ENCODE measurements around the gene FGD4. TPM values are rescaled to one million over a fixed set of nuclear protein-coding genes. Genes with fewer than 3 reads are reported as not detected.

The FGD4 gene
- total and polyA plus RNA-seq, 2 of the 4 experiments (the other 2 are of a cell fraction), result 2.1 to 8.8 TPM

DNA sequence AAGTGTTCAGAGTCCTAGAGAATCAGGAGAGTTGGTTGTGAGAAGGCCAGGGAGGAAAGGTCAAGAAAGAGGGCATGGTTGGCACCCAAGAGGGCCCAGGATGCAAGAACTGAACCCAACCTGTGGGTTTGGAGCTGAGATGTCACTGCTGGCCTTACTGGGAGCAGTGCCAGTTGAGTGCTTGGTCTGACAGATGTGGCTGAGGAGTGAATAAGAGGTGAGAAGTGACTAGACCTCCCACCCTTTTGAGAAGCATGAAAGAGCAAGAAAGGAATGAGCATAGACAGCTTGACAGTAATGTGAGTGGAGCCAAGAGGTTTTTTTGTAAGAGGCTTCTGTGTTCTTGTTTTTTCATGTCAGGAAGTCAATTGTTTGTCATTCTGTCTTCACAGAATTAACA is 95.3 kb downstream of the FGD4 start:
- intact Hi-C loops (cut with micrococcal nuclease) (no loop called here), dilution Hi-C loops (cut with HindIII; ENCODE audit: low sequenced_read_pairs, unreplicated experiment) (no loop called here), in situ Hi-C loops (cut with MboI; ENCODE audit: low sequenced_read_pairs) (no loop called here)
- Histone ChIP-seq H3K23ac (ENCODE audit: low read depth, low read length) (no peak overlapping the region), H3K4me3 (ENCODE audit: insufficient read depth, low read depth, low read length) (no peak overlapping the region), H2AK5ac (ENCODE audit: low read depth, low read length) (no peak overlapping the region), H3K4me1 (ENCODE audit: control insufficient read depth, insufficient read depth, low read length) (no peaks in the 10 kb centered on the region), H4K5ac (ENCODE audit: low read depth, low read length) (no peak overlapping the region), H3K79me1 (ENCODE audit: low read depth in 1 of 2, low read length in 2 of 2) (no peaks in the 10 kb centered on the region), H2BK15ac (ENCODE audit: low read depth, low read length) (no peak overlapping the region), H2AFZ (replicated peaks; ENCODE audit: low read length, poor library complexity) (no peak overlapping the region), H4K8ac (ENCODE audit: low read depth in 2 of 2, low read length in 2 of 2) (no peak overlapping the region), H3K9me1 (ENCODE audit: insufficient read depth, low read length) (no peaks in the 10 kb centered on the region; the same call in 1 of the 2 replicates), H3K14ac (replicated peaks; ENCODE audit: low read depth, low read length) (no peak overlapping the region), H2AK9ac (replicated peaks; ENCODE audit: low read depth, low read length, poor library complexity) (no peak overlapping the region), H2BK120ac (ENCODE audit: low read depth, low read length) (no peak overlapping the region), H3K9me3 (ENCODE audit: control insufficient read depth, insufficient read depth, low read length) (no peaks in the 10 kb centered on the region), H3K4me2 (ENCODE audit: low read depth, low read length) (no peak overlapping the region), H3K36me3 (ENCODE audit: control insufficient read depth, insufficient read depth, low read length) (no peaks in the 10 kb centered on the region), H2BK20ac (ENCODE audit: low read depth, low read length) (no peak overlapping the region), H3K18ac (ENCODE audit: low read depth, low read length) (no peak overlapping the region), H4K91ac (ENCODE audit: insufficient read depth, low read depth, low read length) (no peak overlapping the region), H3K56ac (ENCODE audit: extremely low read depth, insufficient read depth, low read length) (no peak overlapping the region), H3K9ac (ENCODE audit: low read depth, low read length) (no peak overlapping the region), H3K4ac (ENCODE audit: low read depth, low read length) (no peak overlapping the region), H3K27me3 (ENCODE audit: control insufficient read depth, insufficient read depth, low read length) (peaks cover 8% of the 10 kb centered on the region; the same call in 1 of the 2 replicates), H4K20me1 (ENCODE audit: insufficient read depth, low read length) (no peaks in the 10 kb centered on the region), H3K27ac (ENCODE audit: insufficient read depth, low read length) (no peak overlapping the region), H2BK5ac (ENCODE audit: low read depth, low read length, poor library complexity, severe bottlenecking) (no peak overlapping the region)
- no peak for ATAC-seq (ENCODE audit: low read depth)
- no peak for DNase-seq
- no TSS peak for BruUV-seq (replicated peaks)
- POLR2A ChIA-PET (ENCODE audit: unreplicated experiment), result no interaction called here
- TF ChIP-seq FOS (IDR thresholded peaks at IDR 0.05; ENCODE audit: low read depth, low read length), result no peak
- no peak for TF ChIP-seq SMC3 (IDR thresholded peaks at IDR 0.05; ENCODE audit: low read depth, low read length)
- no peak for TF ChIP-seq NFE2L2 (IDR thresholded peaks at IDR 0.05; ENCODE audit: low read depth, low read length)
- TF ChIP-seq, protein P1, sequence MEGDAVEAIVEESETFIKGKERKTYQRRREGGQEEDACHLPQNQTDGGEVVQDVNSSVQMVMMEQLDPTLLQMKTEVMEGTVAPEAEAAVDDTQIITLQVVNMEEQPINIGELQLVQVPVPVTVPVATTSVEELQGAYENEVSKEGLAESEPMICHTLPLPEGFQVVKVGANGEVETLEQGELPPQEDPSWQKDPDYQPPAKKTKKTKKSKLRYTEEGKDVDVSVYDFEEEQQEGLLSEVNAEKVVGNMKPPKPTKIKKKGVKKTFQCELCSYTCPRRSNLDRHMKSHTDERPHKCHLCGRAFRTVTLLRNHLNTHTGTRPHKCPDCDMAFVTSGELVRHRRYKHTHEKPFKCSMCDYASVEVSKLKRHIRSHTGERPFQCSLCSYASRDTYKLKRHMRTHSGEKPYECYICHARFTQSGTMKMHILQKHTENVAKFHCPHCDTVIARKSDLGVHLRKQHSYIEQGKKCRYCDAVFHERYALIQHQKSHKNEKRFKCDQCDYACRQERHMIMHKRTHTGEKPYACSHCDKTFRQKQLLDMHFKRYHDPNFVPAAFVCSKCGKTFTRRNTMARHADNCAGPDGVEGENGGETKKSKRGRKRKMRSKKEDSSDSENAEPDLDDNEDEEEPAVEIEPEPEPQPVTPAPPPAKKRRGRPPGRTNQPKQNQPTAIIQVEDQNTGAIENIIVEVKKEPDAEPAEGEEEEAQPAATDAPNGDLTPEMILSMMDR (conservative IDR thresholded peaks at IDR 0.05; ENCODE audit: low read depth, low read length), result no peak
- TF ChIP-seq CEBPB (IDR thresholded peaks at IDR 0.05; ENCODE audit: low read depth, low read length), result no peak
- TF ChIP-seq USF2 (IDR thresholded peaks at IDR 0.05; ENCODE audit: low read depth, low read length), result no peak
- no peak for TF ChIP-seq MAZ (IDR thresholded peaks at IDR 0.05; ENCODE audit: borderline replicate concordance, low read depth, low read length)
- no peak for TF ChIP-seq MXI1 (IDR thresholded peaks at IDR 0.05; ENCODE audit: borderline replicate concordance, low read depth, low read length)
- no peak for TF ChIP-seq CHD1 (IDR thresholded peaks at IDR 0.05; ENCODE audit: low read depth, low read length)
- no peak for TF ChIP-seq RAD21 (IDR thresholded peaks at IDR 0.05; ENCODE audit: low read length)
- TF ChIP-seq BHLHE40 (IDR thresholded peaks at IDR 0.05; ENCODE audit: low read depth, low read length), result no peak
- TF ChIP-seq MAFK (IDR thresholded peaks at IDR 0.05; ENCODE audit: low read depth, low read length), result no peak
- TF ChIP-seq, protein P2, sequence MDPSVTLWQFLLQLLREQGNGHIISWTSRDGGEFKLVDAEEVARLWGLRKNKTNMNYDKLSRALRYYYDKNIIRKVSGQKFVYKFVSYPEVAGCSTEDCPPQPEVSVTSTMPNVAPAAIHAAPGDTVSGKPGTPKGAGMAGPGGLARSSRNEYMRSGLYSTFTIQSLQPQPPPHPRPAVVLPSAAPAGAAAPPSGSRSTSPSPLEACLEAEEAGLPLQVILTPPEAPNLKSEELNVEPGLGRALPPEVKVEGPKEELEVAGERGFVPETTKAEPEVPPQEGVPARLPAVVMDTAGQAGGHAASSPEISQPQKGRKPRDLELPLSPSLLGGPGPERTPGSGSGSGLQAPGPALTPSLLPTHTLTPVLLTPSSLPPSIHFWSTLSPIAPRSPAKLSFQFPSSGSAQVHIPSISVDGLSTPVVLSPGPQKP (IDR thresholded peaks at IDR 0.05; ENCODE audit: borderline replicate concordance, low read depth, low read length), result no peak
- TF ChIP-seq RFX5 (IDR thresholded peaks at IDR 0.05; ENCODE audit: low read depth, low read length), result no peak
- TF ChIP-seq POLR2A (IDR thresholded peaks at IDR 0.05; ENCODE audit: low read depth, low read length), result no peak
- TF ChIP-seq RCOR1 (IDR thresholded peaks at IDR 0.05; ENCODE audit: insufficient replicate concordance, low read length), result no peak
- CTCF ChIA-PET, result no interaction called here

Measured in IMR-90 (cell line).